GM23248 (cell line): Measurements from ENCODE around the gene RYR3.

Experiments used
- EZH2 ChIP-seq: fragments of 200-600 bp; sonication (generic); IDR thresholded peaks from 2 replicates; pipeline ENCODE4 v1.6.1; 2018; ENCODE audit warnings: antibody characterized with exemption, mild to moderate bottlenecking; ENCODE audit not compliant: insufficient read depth, poor library complexity, severe bottlenecking
- EZH2phosphoT487 ChIP-seq: fragments of 200-600 bp; sonication (generic); IDR thresholded peaks from 2 replicates; pipeline ENCODE4 v1.6.1; 2018; ENCODE audit warnings: antibody characterized with exemption, moderate library complexity, mild to moderate bottlenecking, low read depth; ENCODE audit not compliant: insufficient read depth

DNA sequence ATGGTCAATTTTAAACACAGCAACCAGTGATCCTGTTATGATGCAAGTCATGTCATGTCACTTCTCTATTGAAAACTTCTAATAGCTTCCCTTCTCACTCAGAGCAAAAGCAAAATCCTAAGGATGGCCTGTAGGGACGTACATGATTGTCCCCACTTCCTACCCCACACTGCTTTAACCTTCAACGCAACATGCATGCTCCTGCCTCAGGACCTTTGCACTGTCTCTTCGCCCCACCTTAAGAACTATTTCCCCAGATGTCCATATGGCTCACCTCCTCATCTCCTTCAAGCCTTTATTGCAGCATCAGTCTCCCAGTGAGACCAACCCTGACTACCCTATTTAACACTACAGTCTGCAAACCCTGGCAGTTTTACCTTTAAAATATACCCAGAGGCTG, 443.5 kb downstream of the RYR3 start:
- no peak for TF ChIP-seq EZH2
- no peak for TF ChIP-seq EZH2phosphoT487
